Keratinocyte (primary cell): Measurements from ENCODE around the gene CLSTN3.

Experiments
- CTCF ChIP-seq, 3 experiments: IDR thresholded peaks in 1 of 3; conservative IDR thresholded peaks in 1 of 3; optimal IDR thresholded peaks in 1 of 3; 2 replicates in 2 of 3; 3 replicates in 1 of 3; pipeline versions ENCODE3 to v1.5.1; 2011; ENCODE audit warnings: low read length in 3 of 3, mild to moderate bottlenecking in 3 of 3, moderate library complexity in 2 of 3, control low read depth in 1 of 3, inconsistent platforms in 1 of 3; ENCODE audit not compliant: insufficient read depth in 2 of 3; ENCODE audit errors: extremely low read depth in 1 of 3
- EZH2 ChIP-seq: IDR thresholded peaks from one replicate; pipeline ENCODE4 v1.6.1; 2012; ENCODE audit warnings: inconsistent platforms, mild to moderate bottlenecking, low read length, moderate library complexity

DNA sequence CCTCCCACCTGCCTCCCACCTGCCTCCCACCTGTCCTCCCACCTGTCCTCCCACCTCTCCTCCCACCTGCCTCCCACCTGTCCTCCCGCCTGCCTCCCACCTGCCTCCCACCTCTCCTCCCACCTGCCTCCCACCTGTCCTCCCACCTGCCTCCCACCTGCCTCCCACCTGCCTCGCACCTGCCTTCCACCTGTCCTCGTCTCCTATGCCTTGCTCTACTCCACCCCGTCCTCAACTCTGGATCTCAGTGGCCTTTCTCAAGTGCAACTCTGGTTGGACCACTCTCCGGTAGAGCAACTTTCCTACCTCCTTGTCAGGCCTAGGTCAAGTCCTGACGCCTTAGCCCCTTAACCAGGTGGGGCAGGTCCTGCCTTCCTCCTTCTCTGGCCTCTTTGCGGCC is 30.0 kb downstream of the CLSTN3 start:
- TF ChIP-seq CTCF (optimal IDR thresholded peaks at IDR 0.05 in 1 of 3, IDR thresholded peaks at IDR 0.05 in 1 of 3, conservative IDR thresholded peaks at IDR 0.05 in 1 of 3; ENCODE audit: extremely low read depth in 1 of 3, insufficient read depth in 2 of 3, low read length in 3 of 3) (no peak), EZH2 (no peak)
